Muscle of leg (tissue), 11 donors: Measurements from ENCODE around the gene L3MBTL4. TPM values are rescaled to one million over a fixed set of nuclear protein-coding genes. Genes with fewer than 3 reads are reported as not detected.
A peak's percentile ranks its signal among the peaks of the same experiment; 100 is the strongest.
"Not testable (repeated sequence)": the region's sequence is repeated elsewhere in the genome, so short reads cannot be mapped to it uniquely, and the experiment has no call there.

Source experiments
- DNase-seq: peaks from one replicate; pipeline ENCODE4 v3.0.0; 2013
- H3K27ac ChIP-seq: one replicate; pipeline ENCODE4 v1.5.1; 2013; ENCODE audit warnings: mild to moderate bottlenecking, low read length, control low read depth
- H3K27me3 ChIP-seq: one replicate; pipeline ENCODE4 v1.6.1; 2013; ENCODE audit warnings: low read length; ENCODE audit not compliant: control insufficient read depth, insufficient read depth
- H3K36me3 ChIP-seq: one replicate; pipeline ENCODE4 v1.6.1; 2013; ENCODE audit warnings: low read length; ENCODE audit not compliant: control insufficient read depth, insufficient read depth
- H3K4me1 ChIP-seq: one replicate; pipeline ENCODE4 v1.6.1; 2013; ENCODE audit warnings: low read length; ENCODE audit not compliant: control insufficient read depth, insufficient read depth
- H3K4me3 ChIP-seq: one replicate; pipeline ENCODE4 v1.5.1; 2013; ENCODE audit warnings: low read length, control low read depth
- H3K9me3 ChIP-seq: replicated peaks from 2 replicates; pipeline ENCODE4 v1.6.1; 2013; ENCODE audit warnings: low read depth, low read length; ENCODE audit not compliant: control insufficient read depth
- WGBS: methylation state at CpG from one replicate; pipeline ENCODE4 v1.1.5; 2013; ENCODE audit warnings: missing lambda C conversion rate; ENCODE audit not compliant: insufficient coverage; 5-methylcytosine and 5-hydroxymethylcytosine counted together
- polyA plus RNA-seq, 8 donors: library from polyadenylated mRNA; unstranded; fragments of 120-200 nt; gene quantifications; one replicate each; pipeline versions ENCODE4 v1.2.1 to v1.2.3, GENCODE V29; 2013; ENCODE audit warnings: inconsistent platforms in 1 of 8, low replicate concordance in 1 of 8; ENCODE audit not compliant: insufficient read length in 8 of 8, insufficient read depth in 1 of 8
- total RNA-seq: library from RNA; stranded (reverse); fragments of 120-200 nt; gene quantifications from one replicate; pipeline ENCODE4 v1.2.4, GENCODE V29; 2013

L3MBTL4 gene
- total and polyA plus RNA-seq, 9 donors: 0.78 to 4.2 (median 1.4) TPM

- H3K4me1 ChIP-seq: peaks cover 19% of the 10 kb centered on the region
- no peaks in the 10 kb centered on the region for H3K27me3 ChIP-seq
- WGBS: 64% methylated on average over 3 of the region's 19 CpGs
- no peak overlapping the region for H3K27ac ChIP-seq
- no peak overlapping the region for H3K4me3 ChIP-seq
- no peaks in the 10 kb centered on the region for H3K9me3 ChIP-seq
- DNase-seq: no peak
- no peaks in the 10 kb centered on the region for H3K36me3 ChIP-seq
Measured at GRCh38 chr18:6431659-6432318, 17.1 kb upstream of the L3MBTL4 start.

DNA sequence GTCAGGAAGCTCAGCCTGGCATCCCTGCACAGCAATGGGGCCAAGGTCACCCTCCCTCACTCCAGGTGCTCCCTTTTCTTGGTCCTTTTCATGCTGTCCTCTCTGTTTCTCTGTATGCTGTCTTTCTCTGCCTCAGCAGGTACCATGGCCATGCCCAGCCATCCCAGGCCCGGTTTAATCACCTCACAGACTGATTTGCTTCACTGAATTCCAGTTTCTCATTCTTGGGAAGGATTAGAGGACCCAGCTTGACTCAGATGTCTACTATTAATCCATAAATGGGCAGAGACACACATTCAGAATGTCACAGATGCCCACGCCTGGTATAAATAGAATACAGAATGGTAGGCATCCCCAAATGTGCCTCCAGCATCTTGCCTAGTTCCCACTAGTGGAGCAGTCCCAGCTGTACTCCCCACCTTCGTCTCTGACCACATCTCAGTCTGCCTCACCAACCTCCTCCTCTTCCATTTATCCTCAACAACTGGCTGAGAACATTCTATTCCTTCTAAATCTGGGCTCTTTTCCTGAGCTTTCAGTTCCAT lies 14.2 kb upstream of the L3MBTL4 start:
- H3K4me3 ChIP-seq: no peak overlapping the region
- peaks cover 18% of the 10 kb centered on the region for H3K4me1 ChIP-seq
- no peaks in the 10 kb centered on the region for H3K9me3 ChIP-seq
- no peak overlapping the region for H3K27ac ChIP-seq
- no peaks in the 10 kb centered on the region for H3K36me3 ChIP-seq
- no peak for DNase-seq
- no peaks in the 10 kb centered on the region for H3K27me3 ChIP-seq
- 76% methylated on average over 3 of the region's 3 CpGs for WGBS

DNA sequence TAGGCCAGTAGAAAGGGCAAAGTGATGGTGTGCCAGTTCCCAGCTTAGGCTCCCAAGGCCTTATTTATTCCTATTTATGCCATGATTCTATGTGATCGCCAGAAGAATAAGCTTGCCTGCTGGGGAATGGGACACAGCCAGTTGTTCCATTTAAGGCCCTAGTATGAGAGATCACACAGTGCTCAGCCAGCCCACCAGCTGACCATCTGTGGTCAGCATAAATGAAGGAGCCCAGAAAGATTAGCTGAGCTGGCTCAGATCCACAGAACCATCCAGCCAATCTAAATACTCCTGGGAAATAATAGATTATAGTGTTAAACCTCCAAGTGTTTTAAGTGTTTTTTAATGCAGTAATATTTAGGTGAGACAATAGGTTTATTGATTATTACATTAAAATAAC lies 12.6 kb upstream of the L3MBTL4 start:
- peaks cover 18% of the 10 kb centered on the region for H3K4me1 ChIP-seq
- H3K9me3 ChIP-seq: no peaks in the 10 kb centered on the region
- WGBS: no CpG with 5 or more reads among the region's 1 CpG
- H3K36me3 ChIP-seq: no peaks in the 10 kb centered on the region
- no peak overlapping the region for H3K4me3 ChIP-seq
- DNase-seq: peak; percentile 54
- H3K27me3 ChIP-seq: no peaks in the 10 kb centered on the region
- no peak overlapping the region for H3K27ac ChIP-seq

DNA sequence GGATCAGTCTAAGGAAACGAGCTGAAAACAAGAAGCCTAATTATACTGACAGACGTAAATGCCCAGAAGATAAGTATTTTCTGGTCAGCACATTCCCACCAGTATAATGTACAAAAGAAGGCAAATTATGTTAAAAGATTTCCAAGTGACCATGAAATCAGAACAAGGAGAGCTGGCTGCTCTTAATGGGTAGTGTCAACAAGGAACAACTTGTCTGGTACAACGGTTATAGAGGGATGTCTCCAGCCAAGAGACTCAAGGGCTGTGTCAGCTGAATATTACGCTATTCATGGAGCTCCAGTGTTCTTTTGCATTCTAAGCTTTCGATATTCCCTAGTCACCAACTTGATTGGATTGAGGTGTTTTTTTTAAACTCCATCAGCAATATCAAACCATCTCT lies 8.6 kb upstream of the L3MBTL4 start:
- Histone ChIP-seq H3K9me3 (no peaks in the 10 kb centered on the region), H3K27ac (no peak overlapping the region), H3K36me3 (no peaks in the 10 kb centered on the region), H3K4me3 (no peak overlapping the region), H3K27me3 (no peaks in the 10 kb centered on the region), H3K4me1 (peaks cover 9% of the 10 kb centered on the region)
- no CpG with 5 or more reads among the region's 5 CpGs for WGBS
- DNase-seq: no peak

GRCh38 chr18:6414118-6414722 lies 491 bp downstream of the L3MBTL4 start:
- Histone ChIP-seq H3K27me3 (peaks cover 20% of the 10 kb centered on the region), H3K4me1 (peaks cover 5% of the 10 kb centered on the region), H3K9me3 (no peaks in the 10 kb centered on the region), H3K36me3 (no peaks in the 10 kb centered on the region), H3K4me3 (peak overlapping the region; percentile 60), H3K27ac (no peak overlapping the region)
- under 1% methylated on average over 68 of the region's 68 CpGs for WGBS
- DNase-seq: peak; percentile 77

- Histone ChIP-seq H3K4me1 (peaks cover 5% of the 10 kb centered on the region), H3K4me3 (peak overlapping the region; percentile 60), H3K27ac (no peak overlapping the region), H3K27me3 (peaks cover 20% of the 10 kb centered on the region), H3K36me3 (no peaks in the 10 kb centered on the region), H3K9me3 (no peaks in the 10 kb centered on the region)
- DNase-seq: no peak
- 22% methylated on average over 25 of the region's 25 CpGs for WGBS
Measured at GRCh38 chr18:6413579-6414117, 1.1 kb downstream of the L3MBTL4 start.

DNA sequence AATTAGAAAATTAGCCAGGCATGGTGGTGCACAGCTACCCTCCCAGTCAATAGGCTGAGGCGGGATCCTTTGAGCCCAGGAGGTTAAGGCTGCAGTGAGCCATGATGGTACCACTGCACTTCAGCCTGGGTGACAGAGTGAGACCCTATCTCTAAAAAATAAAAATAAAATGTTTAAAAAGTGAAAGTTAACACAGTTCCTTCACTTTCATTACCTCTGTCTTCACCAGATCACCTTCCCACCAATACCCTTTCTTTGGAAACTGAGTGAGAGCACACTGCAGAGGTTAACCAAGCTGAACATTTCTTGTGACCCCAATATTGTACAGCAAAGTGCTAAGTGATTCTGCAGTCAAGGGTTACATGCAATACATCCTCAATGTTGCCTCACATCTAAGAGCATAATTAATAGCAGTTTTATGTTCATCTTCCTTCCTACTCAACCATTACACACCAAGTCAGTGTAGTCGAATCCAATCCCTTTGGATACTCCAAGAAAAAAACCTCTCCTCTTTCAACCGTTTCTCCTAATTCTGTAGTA lies 1.7 kb downstream of the L3MBTL4 start:
- H3K27ac ChIP-seq: no peak overlapping the region
- no CpG with 5 or more reads among the region's 3 CpGs for WGBS
- H3K9me3 ChIP-seq: no peaks in the 10 kb centered on the region
- peaks cover 20% of the 10 kb centered on the region for H3K27me3 ChIP-seq
- peaks cover 5% of the 10 kb centered on the region for H3K4me1 ChIP-seq
- DNase-seq: no peak
- H3K36me3 ChIP-seq: no peaks in the 10 kb centered on the region
- H3K4me3 ChIP-seq: no peak overlapping the region

- Histone ChIP-seq H3K9me3 (no peaks in the 10 kb centered on the region), H3K4me3 (no peak overlapping the region), H3K27me3 (peaks cover 20% of the 10 kb centered on the region), H3K4me1 (peaks cover 5% of the 10 kb centered on the region), H3K36me3 (no peaks in the 10 kb centered on the region), H3K27ac (no peak overlapping the region)
- no peak for DNase-seq
- 40% methylated on average over 2 of the region's 5 CpGs for WGBS
Measured at GRCh38 chr18:6411382-6411781, 3.3 kb downstream of the L3MBTL4 start.

GRCh38 chr18:6409933-6410332 lies 4.8 kb downstream of the L3MBTL4 start:
- Histone ChIP-seq H3K9me3 (no peaks in the 10 kb centered on the region), H3K4me1 (peaks cover 8% of the 10 kb centered on the region), H3K36me3 (no peaks in the 10 kb centered on the region), H3K27me3 (peaks cover 16% of the 10 kb centered on the region), H3K27ac (no peak overlapping the region), H3K4me3 (no peak overlapping the region)
- 87% methylated on average over 5 of the region's 7 CpGs for whole genome bisulfite sequencing
- DNase-seq: no peak

- not testable (repeated sequence) for H3K9me3 ChIP-seq, H3K27me3 ChIP-seq, H3K4me3 ChIP-seq, H3K27ac ChIP-seq, H3K4me1 ChIP-seq, DNase-seq, H3K36me3 ChIP-seq
- 93% methylated on average over 3 of the region's 8 CpGs for WGBS
Measured at GRCh38 chr18:6408543-6408942, 6.2 kb downstream of the L3MBTL4 start.
